Measurements from ENCODE around the gene PMEL.

PMEL gene

DNA sequence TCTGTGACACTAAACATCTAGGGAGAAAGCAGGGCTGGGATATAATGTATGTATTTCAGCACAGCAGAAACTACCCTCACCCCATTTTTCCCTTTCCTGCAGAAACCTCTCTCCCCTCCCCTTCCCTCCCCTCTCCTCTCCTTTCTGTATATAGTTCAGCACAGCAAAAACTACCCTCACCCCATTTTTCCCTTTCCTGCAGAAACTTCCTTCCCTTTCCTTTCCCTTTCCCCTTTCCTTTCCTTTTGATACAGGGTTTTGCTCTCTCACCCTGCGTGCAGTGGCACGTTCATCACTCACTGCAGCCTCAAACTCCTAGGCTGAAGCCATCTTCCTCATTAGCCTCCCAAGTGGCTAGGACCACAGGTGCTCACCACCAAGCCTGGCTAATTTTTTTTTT lies 2.1 kb downstream of the PMEL start:
- TF ChIP-seq, protein P1, sequence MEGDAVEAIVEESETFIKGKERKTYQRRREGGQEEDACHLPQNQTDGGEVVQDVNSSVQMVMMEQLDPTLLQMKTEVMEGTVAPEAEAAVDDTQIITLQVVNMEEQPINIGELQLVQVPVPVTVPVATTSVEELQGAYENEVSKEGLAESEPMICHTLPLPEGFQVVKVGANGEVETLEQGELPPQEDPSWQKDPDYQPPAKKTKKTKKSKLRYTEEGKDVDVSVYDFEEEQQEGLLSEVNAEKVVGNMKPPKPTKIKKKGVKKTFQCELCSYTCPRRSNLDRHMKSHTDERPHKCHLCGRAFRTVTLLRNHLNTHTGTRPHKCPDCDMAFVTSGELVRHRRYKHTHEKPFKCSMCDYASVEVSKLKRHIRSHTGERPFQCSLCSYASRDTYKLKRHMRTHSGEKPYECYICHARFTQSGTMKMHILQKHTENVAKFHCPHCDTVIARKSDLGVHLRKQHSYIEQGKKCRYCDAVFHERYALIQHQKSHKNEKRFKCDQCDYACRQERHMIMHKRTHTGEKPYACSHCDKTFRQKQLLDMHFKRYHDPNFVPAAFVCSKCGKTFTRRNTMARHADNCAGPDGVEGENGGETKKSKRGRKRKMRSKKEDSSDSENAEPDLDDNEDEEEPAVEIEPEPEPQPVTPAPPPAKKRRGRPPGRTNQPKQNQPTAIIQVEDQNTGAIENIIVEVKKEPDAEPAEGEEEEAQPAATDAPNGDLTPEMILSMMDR (conservative IDR thresholded peaks at IDR 0.05; ENCODE audit: control insufficient read depth, insufficient read depth, low read depth, low read length), result no peak
- DNase-seq (ENCODE audit: low read depth), result no peak
- H3K4me3 ChIP-seq (ENCODE audit: control insufficient read depth, low read depth, low read length), result no peak overlapping the region

DNA sequence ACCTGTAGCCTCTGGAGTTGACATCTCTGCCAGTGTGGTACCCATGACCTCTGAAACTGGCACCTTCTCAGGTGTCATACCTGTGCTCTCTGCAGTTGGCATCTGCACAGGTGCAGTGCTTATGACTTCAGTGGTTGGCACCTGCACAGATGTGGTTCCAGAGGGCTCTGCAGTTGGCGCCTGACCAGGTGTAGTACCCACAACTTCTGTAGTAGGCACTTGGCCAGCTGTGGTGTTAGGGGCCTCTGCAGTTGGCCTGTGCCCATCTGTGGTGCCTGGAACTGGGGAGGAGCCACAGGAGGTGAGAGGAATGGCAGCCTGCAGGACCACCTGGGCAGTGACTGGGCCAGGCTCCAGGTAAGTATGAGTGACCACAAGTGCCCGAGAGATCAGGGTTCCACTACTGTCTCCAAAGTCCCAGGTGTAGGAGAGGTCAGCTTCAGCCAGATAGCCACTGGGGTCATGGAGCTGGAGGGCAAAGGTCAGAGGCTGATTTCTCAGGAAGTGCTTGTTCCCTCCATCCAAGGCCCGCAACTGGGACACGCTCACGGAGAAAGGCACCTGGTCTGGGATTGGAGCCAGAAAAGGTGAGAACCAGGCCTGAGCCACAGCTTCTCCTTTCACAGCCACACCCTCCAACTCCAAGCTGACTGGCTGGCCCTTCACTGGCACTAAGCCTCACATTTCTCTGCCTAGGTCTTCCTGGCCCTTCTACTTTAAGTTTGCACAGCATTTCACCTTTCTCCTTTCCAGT lies 8.6 kb downstream of the PMEL start:
- H3K4me3 ChIP-seq (ENCODE audit: control insufficient read depth, low read depth, low read length), result no peak overlapping the region
- no peak for DNase-seq (ENCODE audit: low read depth)
- TF ChIP-seq, protein P1 (conservative IDR thresholded peaks at IDR 0.05; ENCODE audit: control insufficient read depth, insufficient read depth, low read depth, low read length), result no peak

DNA sequence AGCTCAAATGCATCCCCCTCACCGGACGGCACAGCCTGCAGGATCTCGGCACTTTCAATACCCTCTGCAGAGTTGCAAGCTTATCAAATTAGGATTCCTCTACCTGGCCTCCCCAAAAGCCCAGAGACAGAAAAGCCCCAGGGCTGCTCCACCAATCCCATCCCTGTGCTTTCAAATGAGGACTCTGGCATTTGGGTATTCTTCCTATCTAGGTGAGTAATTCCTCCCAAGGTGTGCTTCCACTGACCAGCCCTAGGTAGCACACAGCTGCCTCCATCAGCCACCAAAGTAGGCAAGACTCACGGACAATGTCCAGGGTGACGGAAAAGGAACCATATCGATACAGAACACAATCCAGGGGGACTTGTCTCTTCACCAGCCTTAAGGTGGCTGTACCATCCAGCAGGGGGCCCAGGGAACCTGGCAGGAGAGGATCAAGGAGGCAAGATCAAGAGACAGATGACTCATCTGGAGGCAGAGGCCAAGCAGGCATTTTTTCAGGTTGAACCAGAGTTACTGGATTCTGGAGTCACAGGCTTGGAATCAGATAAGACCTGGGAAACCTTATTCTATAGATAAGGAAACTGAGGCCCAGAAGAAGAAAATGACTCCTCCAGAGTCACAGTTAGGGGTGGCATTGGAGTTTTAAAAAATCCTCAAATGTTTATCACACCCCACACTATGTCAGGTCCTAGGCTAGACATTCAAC lies 9.9 kb downstream of the PMEL start:
- peak; percentile 71 for DNase-seq (ENCODE audit: low read depth)
- TF ChIP-seq, protein P1 (conservative IDR thresholded peaks at IDR 0.05; ENCODE audit: control insufficient read depth, insufficient read depth, low read depth, low read length), result peak; percentile 49

DNA sequence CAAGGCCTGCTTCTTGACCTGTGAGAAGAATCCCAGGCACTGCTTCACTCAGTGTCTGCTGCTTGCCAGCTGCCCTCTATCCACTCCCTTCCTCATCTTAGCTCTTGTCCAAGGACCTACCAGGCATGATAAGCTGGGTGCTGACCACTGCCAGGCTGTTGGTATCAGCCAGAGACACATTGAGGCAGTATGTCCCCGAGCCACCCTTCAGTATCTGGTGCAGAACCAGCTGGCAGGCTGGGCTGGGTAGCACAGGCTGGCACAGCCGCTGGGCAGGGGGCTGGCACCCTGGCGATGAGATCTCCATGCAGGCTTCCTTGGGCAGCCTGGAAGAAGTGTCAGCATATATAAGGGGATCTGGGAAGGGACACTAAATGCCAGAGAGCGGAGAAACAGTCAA lies 10.5 kb downstream of the PMEL start:
- DNase-seq (ENCODE audit: low read depth), result no peak
- TF ChIP-seq, protein P1 (conservative IDR thresholded peaks at IDR 0.05; ENCODE audit: control insufficient read depth, insufficient read depth, low read depth, low read length), result no peak
- no peak overlapping the region for H3K4me3 ChIP-seq (ENCODE audit: control insufficient read depth, low read depth, low read length)

More for the DNA sequence above, 9.9 kb downstream of the PMEL start:
- H3K4me3 ChIP-seq (ENCODE audit: control insufficient read depth, low read depth, low read length), result no peak overlapping the region

DNA sequence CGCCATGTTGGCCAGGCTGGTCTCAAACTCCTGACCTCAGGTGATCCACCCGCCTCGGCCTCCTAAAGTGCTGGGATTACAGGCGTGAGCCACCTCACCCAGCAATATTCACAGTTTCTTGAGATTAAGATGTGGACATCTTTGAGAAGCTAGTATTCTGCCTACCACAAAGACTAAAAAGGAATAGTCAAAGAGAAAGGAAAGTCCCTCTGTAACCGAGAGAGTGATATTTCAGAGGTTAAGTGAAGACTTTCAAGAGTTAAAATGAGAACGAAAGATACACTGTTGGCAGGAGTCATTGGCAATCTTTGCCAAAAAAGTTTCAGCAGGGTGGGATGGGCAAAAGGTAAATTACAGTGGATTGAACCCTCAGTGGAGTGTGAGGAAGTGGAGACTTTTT lies 19.3 kb downstream of the PMEL start:
- no peak for DNase-seq (ENCODE audit: low read depth)
- H3K4me3 ChIP-seq (ENCODE audit: control insufficient read depth, low read depth, low read length), result no peak overlapping the region
- TF ChIP-seq, protein P1 (conservative IDR thresholded peaks at IDR 0.05; ENCODE audit: control insufficient read depth, insufficient read depth, low read depth, low read length), result no peak

DNA sequence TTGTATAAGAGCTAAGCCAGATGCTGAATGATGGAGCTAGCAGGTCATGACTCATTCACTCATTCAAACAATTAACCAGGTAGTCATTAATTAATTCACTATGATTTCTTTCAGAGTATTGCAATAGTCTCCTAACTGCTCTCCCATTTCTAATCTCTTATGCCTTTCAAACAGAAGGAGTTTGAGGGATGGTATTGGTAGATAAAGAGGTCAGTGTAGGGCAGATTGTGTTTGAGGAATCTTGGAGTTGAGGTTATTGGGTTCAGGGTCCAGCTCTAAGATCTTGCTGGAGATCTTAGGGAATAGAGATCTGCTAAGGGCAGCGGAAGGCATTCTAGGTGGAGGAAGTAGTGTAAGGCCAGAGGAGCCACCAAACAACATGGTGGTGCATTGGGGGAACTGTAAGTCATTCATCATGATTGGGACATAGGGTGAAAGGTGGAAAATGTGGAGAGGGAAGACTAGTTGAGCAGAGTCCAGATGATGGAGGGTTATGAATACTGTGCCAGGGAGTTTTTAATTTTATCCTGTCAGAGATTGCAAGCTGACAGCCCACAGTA lies 23.2 kb downstream of the PMEL start:
- no peak for DNase-seq (ENCODE audit: low read depth)
- no peak overlapping the region for H3K4me3 ChIP-seq (ENCODE audit: control insufficient read depth, low read depth, low read length)
- TF ChIP-seq, protein P1 (conservative IDR thresholded peaks at IDR 0.05; ENCODE audit: control insufficient read depth, insufficient read depth, low read depth, low read length), result no peak
